Measurements from ENCODE around the gene TP53RK.

DNA sequence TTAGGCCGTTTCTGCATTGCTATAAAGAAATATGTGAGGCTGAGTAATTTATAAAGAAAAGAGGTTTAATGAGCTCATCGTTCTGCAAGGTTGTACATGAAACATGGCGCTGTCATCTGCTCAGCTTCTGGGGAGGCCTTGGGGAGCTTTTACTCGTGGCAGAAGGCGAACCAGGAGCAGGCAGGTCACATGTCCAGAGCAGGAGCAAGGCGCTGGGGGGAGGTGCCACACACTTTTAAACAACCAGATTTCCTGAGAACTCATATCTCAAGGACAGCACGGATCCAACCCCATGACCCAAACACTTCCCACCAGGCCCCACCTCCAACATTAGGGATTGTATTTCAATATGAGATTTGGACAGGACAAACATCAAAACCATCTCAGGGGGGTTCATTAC is 31.6 kb downstream of the TP53RK start:
- TF ChIP-seq, protein P1, sequence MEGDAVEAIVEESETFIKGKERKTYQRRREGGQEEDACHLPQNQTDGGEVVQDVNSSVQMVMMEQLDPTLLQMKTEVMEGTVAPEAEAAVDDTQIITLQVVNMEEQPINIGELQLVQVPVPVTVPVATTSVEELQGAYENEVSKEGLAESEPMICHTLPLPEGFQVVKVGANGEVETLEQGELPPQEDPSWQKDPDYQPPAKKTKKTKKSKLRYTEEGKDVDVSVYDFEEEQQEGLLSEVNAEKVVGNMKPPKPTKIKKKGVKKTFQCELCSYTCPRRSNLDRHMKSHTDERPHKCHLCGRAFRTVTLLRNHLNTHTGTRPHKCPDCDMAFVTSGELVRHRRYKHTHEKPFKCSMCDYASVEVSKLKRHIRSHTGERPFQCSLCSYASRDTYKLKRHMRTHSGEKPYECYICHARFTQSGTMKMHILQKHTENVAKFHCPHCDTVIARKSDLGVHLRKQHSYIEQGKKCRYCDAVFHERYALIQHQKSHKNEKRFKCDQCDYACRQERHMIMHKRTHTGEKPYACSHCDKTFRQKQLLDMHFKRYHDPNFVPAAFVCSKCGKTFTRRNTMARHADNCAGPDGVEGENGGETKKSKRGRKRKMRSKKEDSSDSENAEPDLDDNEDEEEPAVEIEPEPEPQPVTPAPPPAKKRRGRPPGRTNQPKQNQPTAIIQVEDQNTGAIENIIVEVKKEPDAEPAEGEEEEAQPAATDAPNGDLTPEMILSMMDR (IDR thresholded peaks at IDR 0.05; ENCODE audit: low read length), result no peak
- no peak for TF ChIP-seq EZH2phosphoT487 (IDR thresholded peaks at IDR 0.05; ENCODE audit: low read length)
